Skeletal muscle tissue (tissue), 4 donors: ENCODE measurements around the gene ECHDC3. TPM values are rescaled to one million over a fixed set of nuclear protein-coding genes. Genes with fewer than 3 reads are reported as not detected.
"Not testable (repeated sequence)": the region's sequence is repeated elsewhere in the genome, so short reads cannot be mapped to it uniquely, and the experiment has no call there.

Source experiments
- H3K27ac ChIP-seq: one replicate; pipeline ENCODE4 v1.7.0; 2013; ENCODE audit warnings: mild to moderate bottlenecking, low read depth, low read length, inconsistent platforms
- H3K27me3 ChIP-seq, 3 donors: one replicate each; pipeline ENCODE4 v1.7.0; 2013; ENCODE audit warnings: low read length in 3 of 3; ENCODE audit not compliant: control insufficient read depth in 3 of 3, insufficient read depth in 3 of 3
- H3K36me3 ChIP-seq, 3 donors: one replicate each; pipeline ENCODE4 v1.7.0; 2013; ENCODE audit warnings: low read length in 3 of 3; ENCODE audit not compliant: control insufficient read depth in 3 of 3, insufficient read depth in 3 of 3
- H3K4me1 ChIP-seq, 3 donors: one replicate each; pipeline ENCODE4 v1.7.0; 2013; ENCODE audit warnings: low read length in 3 of 3, mild to moderate bottlenecking in 3 of 3; ENCODE audit not compliant: control insufficient read depth in 3 of 3, insufficient read depth in 3 of 3
- H3K4me3 ChIP-seq, 3 donors: one replicate each; pipeline ENCODE4 v1.7.0; 2013; ENCODE audit warnings: low read length in 3 of 3
- H3K9ac ChIP-seq, 3 donors: one replicate each; pipeline ENCODE4 v1.7.0; 2013; ENCODE audit warnings: low read length in 3 of 3, mild to moderate bottlenecking in 3 of 3, moderate library complexity in 2 of 3, low read depth in 1 of 3
- H3K9me3 ChIP-seq, 3 donors: one replicate each; pipeline ENCODE4 v1.7.0; 2013; ENCODE audit warnings: low read length in 3 of 3; ENCODE audit not compliant: control insufficient read depth in 3 of 3
- total RNA-seq: library from RNA; depleted of rRNA; stranded (reverse); fragments of >200 nt; gene quantifications from one replicate; pipeline ENCODE4 v1.2.3, GENCODE V29; 2014
- donor health status: Osteomylitis.

ECHDC3 gene
- total RNA-seq, 1 donor from 2014 or later: 20.9 TPM

GRCh38 chr10:11704092-11704491 lies 38.1 kb upstream of the ECHDC3 start:
- Histone ChIP-seq H3K4me3 (no peak overlapping the region), H3K27me3 (no peaks in the 10 kb centered on the region), H3K4me1 (no peaks in the 10 kb centered on the region), H3K9ac (no peak overlapping the region), H3K36me3 (no peaks in the 10 kb centered on the region), H3K27ac (no peak overlapping the region), H3K9me3 (no peaks in the 10 kb centered on the region)

GRCh38 chr10:11705722-11706121 lies 36.5 kb upstream of the ECHDC3 start:
- H3K9me3 ChIP-seq: no peaks in the 10 kb centered on the region
- H3K27ac ChIP-seq: no peak overlapping the region
- H3K27me3 ChIP-seq: peaks cover 0 to 5% (median 0%) of the 10 kb centered on the region in 3 donors
- H3K9ac ChIP-seq: no peak overlapping the region
- no peak overlapping the region for H3K4me3 ChIP-seq
- H3K4me1 ChIP-seq: no peaks in the 10 kb centered on the region
- H3K36me3 ChIP-seq: no peaks in the 10 kb centered on the region

GRCh38 chr10:11706895-11707567 lies 35.2 kb upstream of the ECHDC3 start:
- no peak overlapping the region for H3K9ac ChIP-seq
- H3K27ac ChIP-seq: no peak overlapping the region
- peaks cover 0 to 5% (median 0%) of the 10 kb centered on the region in 3 donors for H3K27me3 ChIP-seq
- no peaks in the 10 kb centered on the region for H3K36me3 ChIP-seq
- no peaks in the 10 kb centered on the region for H3K9me3 ChIP-seq
- H3K4me1 ChIP-seq: no peaks in the 10 kb centered on the region
- no peak overlapping the region for H3K4me3 ChIP-seq

GRCh38 chr10:11707624-11708350 lies 34.4 kb upstream of the ECHDC3 start:
- H3K4me3 ChIP-seq: no peak overlapping the region
- no peak overlapping the region for H3K9ac ChIP-seq
- H3K27me3 ChIP-seq: peaks cover 0 to 10% (median 4%) of the 10 kb centered on the region in 3 donors
- H3K27ac ChIP-seq: no peak overlapping the region
- H3K4me1 ChIP-seq: no peaks in the 10 kb centered on the region
- no peaks in the 10 kb centered on the region for H3K9me3 ChIP-seq
- H3K36me3 ChIP-seq: no peaks in the 10 kb centered on the region

- not testable (repeated sequence) for H3K4me3 ChIP-seq, H3K36me3 ChIP-seq, H3K4me1 ChIP-seq, H3K9ac ChIP-seq, H3K27ac ChIP-seq, H3K9me3 ChIP-seq
- H3K27me3 ChIP-seq: peaks cover 3 to 15% (median 10%) of the 10 kb centered on the region in 3 donors
Measured at GRCh38 chr10:11708801-11709200, 33.4 kb upstream of the ECHDC3 start.

- Histone ChIP-seq H3K4me1 (no peaks in the 10 kb centered on the region), H3K9ac (no peak overlapping the region)
Measured at GRCh38 chr10:11712744-11713143, 29.4 kb upstream of the ECHDC3 start.

GRCh38 chr10:11713186-11713743 lies 28.9 kb upstream of the ECHDC3 start:
- peaks cover 3 to 22% (median 10%) of the 10 kb centered on the region in 3 donors for H3K27me3 ChIP-seq
- H3K36me3 ChIP-seq: no peaks in the 10 kb centered on the region
- no peaks in the 10 kb centered on the region for H3K4me1 ChIP-seq
- peaks cover 0 to 5% (median 0%) of the 10 kb centered on the region in 3 donors for H3K9me3 ChIP-seq
- H3K9ac ChIP-seq: no peak overlapping the region
- H3K27ac ChIP-seq: no peak overlapping the region
- H3K4me3 ChIP-seq: no peak overlapping the region

More at GRCh38 chr10:11712744-11713143, 29.4 kb upstream of the ECHDC3 start:
- Histone ChIP-seq H3K27me3 (peaks cover 3 to 22% (median 10%) of the 10 kb centered on the region in 3 donors), H3K9me3 (peaks cover 0 to 5% (median 0%) of the 10 kb centered on the region in 3 donors), H3K27ac (no peak overlapping the region), H3K4me3 (no peak overlapping the region), H3K36me3 (no peaks in the 10 kb centered on the region)

- no peak overlapping the region for H3K9ac ChIP-seq
- H3K27me3 ChIP-seq: peaks cover 3 to 22% (median 10%) of the 10 kb centered on the region in 3 donors
Measured at GRCh38 chr10:11713963-11714362, 28.2 kb upstream of the ECHDC3 start.

GRCh38 chr10:11714750-11715365 lies 27.3 kb upstream of the ECHDC3 start:
- no peaks in the 10 kb centered on the region for H3K4me1 ChIP-seq
- peaks cover 3 to 19% (median 10%) of the 10 kb centered on the region in 3 donors for H3K27me3 ChIP-seq
- no peak overlapping the region for H3K27ac ChIP-seq
- H3K4me3 ChIP-seq: no peak overlapping the region
- H3K9me3 ChIP-seq: peaks cover 0 to 5% (median 0%) of the 10 kb centered on the region in 3 donors
- H3K36me3 ChIP-seq: no peaks in the 10 kb centered on the region
- H3K9ac ChIP-seq: no peak overlapping the region

More at GRCh38 chr10:11713963-11714362, 28.2 kb upstream of the ECHDC3 start:
- H3K4me3 ChIP-seq: no peak overlapping the region
- no peaks in the 10 kb centered on the region for H3K4me1 ChIP-seq
- no peaks in the 10 kb centered on the region for H3K36me3 ChIP-seq
- peaks cover 0 to 5% (median 0%) of the 10 kb centered on the region in 3 donors for H3K9me3 ChIP-seq
- no peak overlapping the region for H3K27ac ChIP-seq
